AG08395 (cell line): ENCODE results near the gene GRIK3.

Experiments
- DNase-seq: peaks from one replicate; pipeline ENCODE4 v3.0.0; 2012; ENCODE audit warnings: mixed read lengths, low spot score

Gene GRIK3

DNA sequence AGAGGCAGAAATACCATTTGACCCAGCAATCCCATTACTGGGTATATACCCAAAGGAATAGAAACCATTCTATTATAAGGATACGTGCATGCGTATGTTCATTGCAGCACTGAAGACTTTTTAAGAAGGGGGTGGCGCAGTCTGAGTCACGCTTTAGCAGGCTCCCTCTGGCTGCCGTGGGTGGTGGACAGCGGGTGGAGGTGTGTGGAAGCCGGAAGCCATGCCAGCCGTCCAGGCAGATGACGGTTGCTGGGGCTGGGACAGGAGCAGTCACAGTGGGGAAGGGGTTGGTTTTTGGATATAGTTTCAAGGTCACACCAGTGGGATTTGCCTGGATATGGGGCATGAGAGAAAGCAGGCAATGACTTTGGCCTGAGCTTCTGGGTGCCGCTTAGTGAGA lies 270.5 kb downstream of the GRIK3 start:
- no peak for DNase-seq

DNA sequence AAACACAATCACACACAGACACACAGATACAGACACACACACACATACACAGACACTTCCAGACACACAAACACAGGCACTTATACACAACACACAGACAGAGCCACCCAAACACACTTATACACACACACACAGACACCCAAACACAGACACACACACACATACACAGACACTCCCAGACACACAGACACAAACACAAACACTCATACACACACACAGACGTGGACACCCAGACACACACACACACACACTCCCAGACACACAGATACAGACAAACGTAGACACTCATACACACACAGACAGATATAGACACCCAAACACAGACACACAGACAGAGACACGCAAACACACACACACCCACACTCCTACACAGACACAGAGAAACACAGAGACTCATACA lies 272.1 kb downstream of the GRIK3 start:
- DNase-seq = no peak

- no peak for DNase-seq
These were observed 273.2 kb downstream of the GRIK3 start for GRCh38 chr1:36761113-36761512.

GRCh38 chr1:36760081-36760480 lies 274.2 kb downstream of the GRIK3 start:
- DNase-seq = no peak

DNA sequence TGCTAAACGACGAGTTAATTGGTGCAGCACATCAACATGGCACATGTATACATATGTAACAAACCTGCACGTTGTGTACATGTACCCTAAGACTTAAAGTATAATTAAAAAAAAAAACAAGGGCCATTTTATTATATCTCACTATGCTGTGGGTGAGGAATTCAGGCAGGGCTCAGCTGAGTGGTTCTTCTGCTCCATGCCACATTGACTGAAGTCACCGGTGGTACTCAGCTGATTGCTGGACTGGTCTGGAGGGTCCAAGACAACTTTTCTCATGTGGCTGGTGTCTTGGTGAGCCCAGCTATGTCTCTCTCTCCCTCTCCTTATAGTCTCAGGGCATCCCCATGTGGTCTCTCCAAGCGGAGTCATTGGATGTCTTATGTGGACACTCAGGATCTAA lies 275.0 kb downstream of the GRIK3 start:
- no peak for DNase-seq

DNA sequence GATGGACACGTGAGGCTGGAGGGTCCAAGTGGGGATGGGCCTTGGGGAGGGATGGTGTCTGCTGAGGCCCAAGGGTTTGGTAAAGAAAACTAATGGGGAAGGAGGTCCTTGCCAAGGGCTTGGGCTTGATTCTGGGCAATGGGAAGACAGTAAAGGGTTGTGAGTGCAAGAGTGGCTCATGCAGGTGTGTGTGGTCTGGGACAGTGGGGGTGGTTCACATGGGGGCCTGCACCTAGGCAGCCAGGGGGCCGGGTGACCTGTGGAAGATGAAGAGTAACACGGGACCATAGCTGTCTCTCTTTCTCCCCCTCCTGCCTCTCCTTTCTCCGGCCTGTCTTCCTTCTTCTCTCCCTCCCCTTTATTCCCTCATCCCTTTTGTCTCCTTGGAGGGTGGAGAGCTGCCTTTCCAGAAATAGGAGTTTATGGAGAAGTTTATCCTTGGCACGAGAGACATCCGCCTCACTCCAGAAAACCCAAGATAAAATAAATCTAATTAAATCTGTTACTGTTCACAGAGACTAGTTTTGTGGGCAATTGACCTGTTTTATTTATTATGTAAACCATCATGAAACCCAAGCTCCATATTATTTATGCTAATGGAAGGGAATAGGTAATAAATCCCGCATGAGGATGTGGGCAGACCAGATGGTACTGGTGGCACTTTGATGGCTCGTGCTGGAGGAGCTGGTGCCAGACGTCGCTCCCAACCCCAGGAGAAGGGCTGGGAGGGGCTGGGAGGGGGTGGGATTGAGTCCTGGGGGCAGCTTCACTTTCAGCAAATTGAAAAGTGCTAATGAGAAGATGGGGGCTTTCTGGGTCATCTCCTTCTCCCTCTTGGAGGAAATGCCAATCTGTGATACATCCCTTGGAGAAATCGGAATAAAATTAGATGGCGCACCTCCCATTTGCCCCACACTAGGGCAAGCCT lies 278.7 kb downstream of the GRIK3 start:
- no peak for DNase-seq

DNA sequence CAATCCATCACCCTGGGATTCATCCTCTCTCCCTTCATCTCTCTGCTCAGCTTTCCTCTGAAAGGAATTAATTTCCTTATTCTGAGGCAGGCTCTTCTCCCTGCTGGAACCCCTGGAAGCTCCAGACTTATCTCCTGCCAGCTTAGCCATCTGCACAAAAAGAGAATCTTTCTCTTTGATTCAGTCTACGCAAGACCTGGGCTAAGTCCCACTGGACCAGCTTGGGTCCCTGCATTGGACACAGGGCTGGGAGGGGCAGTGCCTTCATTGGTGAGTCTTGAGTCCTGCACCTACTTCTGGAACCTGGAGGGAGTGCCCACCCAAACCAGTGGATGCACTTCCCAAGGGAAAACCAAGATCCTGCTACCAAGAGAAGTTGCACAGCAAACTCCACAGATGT lies 279.9 kb downstream of the GRIK3 start:
- no peak for DNase-seq

GRCh38 chr1:36753451-36753850 lies 280.9 kb downstream of the GRIK3 start:
- DNase-seq = no peak

- DNase-seq = no peak
These were observed 281.4 kb downstream of the GRIK3 start for GRCh38 chr1:36752891-36753361.

- no peak for DNase-seq
These were observed 281.9 kb downstream of the GRIK3 start for GRCh38 chr1:36752431-36752830.

- no peak for DNase-seq
These were observed 282.8 kb downstream of the GRIK3 start for GRCh38 chr1:36751525-36751924.

- no peak for DNase-seq
These were observed 285.8 kb downstream of the GRIK3 start for GRCh38 chr1:36748466-36748865.
